ENCODE measurements around the gene NEDD4L. TPM values are rescaled to one million over a fixed set of nuclear protein-coding genes. Genes with fewer than 3 reads are reported as not detected.

The NEDD4L gene
- total RNA-seq, 1 donor from 2014 or later: 95.9 TPM

DNA sequence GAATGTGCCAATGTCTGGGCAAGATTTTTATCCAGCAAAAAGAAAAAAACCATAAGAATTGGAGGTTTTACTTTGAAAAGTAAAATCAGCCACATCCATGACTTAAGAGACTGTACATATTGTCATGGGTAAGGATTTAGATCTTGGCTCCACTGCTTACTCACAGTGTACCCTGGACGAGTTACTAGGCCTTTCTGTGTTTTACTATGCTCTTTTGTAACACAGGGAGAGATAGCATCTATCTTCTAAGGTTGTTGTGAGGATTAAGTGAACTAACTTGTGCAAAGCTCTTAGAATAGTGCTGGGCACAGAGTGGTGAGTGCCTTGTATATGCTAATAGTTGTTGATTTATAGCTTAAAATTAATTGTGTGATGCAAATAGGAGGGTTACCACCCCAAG is 255.9 kb downstream of the NEDD4L start:
- DNase-seq (ENCODE audit: low read depth): no peak
- no peak overlapping the region for H3K4me3 ChIP-seq (ENCODE audit: low read depth, low read length)
- TF ChIP-seq, protein P1, sequence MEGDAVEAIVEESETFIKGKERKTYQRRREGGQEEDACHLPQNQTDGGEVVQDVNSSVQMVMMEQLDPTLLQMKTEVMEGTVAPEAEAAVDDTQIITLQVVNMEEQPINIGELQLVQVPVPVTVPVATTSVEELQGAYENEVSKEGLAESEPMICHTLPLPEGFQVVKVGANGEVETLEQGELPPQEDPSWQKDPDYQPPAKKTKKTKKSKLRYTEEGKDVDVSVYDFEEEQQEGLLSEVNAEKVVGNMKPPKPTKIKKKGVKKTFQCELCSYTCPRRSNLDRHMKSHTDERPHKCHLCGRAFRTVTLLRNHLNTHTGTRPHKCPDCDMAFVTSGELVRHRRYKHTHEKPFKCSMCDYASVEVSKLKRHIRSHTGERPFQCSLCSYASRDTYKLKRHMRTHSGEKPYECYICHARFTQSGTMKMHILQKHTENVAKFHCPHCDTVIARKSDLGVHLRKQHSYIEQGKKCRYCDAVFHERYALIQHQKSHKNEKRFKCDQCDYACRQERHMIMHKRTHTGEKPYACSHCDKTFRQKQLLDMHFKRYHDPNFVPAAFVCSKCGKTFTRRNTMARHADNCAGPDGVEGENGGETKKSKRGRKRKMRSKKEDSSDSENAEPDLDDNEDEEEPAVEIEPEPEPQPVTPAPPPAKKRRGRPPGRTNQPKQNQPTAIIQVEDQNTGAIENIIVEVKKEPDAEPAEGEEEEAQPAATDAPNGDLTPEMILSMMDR (conservative IDR thresholded peaks at IDR 0.05; ENCODE audit: low read depth, low read length): no peak

DNA sequence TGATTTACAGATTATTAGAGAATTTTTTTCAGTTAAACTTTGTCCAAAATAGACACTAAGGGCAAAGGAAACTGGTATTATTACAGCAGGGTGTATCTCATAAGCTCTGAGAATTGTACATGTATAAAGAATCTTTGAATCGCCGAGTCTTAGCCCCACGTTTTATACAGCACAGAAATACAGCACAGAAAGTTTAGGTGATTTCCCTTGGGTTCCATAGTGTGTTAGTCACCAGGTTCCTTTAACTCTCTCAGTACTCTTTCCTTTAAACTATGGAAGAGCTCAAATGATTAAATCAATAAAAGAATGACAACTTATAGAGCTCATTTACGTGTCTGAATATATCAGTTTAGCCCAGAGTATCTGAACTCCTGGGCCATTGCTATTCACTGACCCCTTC is 256.8 kb downstream of the NEDD4L start:
- TF ChIP-seq, protein P1 (conservative IDR thresholded peaks at IDR 0.05; ENCODE audit: low read depth, low read length): no peak
- no peak overlapping the region for H3K4me3 ChIP-seq (ENCODE audit: low read depth, low read length)
- DNase-seq (ENCODE audit: low read depth): no peak

DNA sequence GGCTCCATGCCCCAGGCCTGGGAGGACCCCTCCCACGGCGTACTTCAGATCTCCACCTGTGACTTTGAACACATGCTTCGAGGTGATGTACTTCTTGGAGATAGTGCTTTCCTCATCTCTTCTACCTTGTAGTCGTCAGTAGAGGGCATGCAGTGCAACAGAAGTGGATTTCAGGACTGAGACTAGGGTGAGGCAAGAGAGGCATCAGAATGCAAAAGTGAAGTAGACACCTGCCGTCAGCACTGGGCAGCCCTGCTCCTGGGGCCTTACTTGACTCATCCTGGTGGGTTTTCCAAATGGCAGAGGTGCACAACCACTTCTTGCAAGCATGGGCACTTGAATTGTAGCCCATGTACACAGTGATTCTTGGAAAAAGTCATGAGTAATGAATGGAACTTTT is 258.8 kb downstream of the NEDD4L start:
- DNase-seq (ENCODE audit: low read depth): no peak
- no peak overlapping the region for H3K4me3 ChIP-seq (ENCODE audit: low read depth, low read length)
- TF ChIP-seq, protein P1 (conservative IDR thresholded peaks at IDR 0.05; ENCODE audit: low read depth, low read length): peak; percentile 15

DNA sequence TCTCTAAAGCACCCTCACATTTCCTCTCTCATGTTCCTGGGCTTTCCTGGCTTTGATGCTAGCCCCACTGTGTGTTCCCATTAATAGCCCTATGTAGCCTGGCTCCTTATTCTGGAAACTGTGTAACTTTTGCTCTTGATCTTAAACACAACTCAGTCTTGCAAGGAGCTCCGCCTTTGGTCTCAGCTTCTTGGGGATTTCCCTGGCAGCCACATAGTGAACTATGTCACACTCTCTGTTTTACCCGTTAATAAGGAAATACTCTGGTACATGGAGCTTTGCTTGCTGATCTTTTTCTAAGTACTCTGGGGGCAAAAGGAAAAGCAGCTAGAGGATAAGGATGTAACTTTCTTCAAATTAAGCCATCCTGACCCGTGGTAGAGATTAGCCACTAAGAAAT is 259.3 kb downstream of the NEDD4L start:
- TF ChIP-seq, protein P1 (conservative IDR thresholded peaks at IDR 0.05; ENCODE audit: low read depth, low read length): no peak
- no peak for DNase-seq (ENCODE audit: low read depth)
- H3K4me3 ChIP-seq (ENCODE audit: low read depth, low read length): no peak overlapping the region

DNA sequence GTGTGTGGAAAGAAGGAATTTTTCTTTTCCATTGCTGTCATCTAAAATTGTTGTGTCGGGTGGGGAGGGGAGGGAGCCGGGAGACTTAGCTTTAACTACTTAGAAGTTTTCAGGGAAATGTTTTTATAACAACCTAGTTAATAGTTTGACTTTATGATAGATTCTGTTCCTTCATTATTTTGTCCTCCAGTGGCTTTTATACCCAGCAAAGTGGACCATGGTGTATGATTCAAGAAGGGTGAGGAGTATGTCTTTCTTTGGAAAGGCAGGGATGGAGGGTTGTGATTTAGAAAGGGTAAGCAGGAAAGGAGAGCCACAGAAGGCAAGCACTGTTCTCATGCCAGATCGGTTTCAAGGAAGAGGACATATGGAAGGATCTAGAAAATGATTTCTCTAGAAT is 261.8 kb downstream of the NEDD4L start:
- TF ChIP-seq, protein P1 (conservative IDR thresholded peaks at IDR 0.05; ENCODE audit: low read depth, low read length): no peak
- no peak overlapping the region for H3K4me3 ChIP-seq (ENCODE audit: low read depth, low read length)
- no peak for DNase-seq (ENCODE audit: low read depth)

DNA sequence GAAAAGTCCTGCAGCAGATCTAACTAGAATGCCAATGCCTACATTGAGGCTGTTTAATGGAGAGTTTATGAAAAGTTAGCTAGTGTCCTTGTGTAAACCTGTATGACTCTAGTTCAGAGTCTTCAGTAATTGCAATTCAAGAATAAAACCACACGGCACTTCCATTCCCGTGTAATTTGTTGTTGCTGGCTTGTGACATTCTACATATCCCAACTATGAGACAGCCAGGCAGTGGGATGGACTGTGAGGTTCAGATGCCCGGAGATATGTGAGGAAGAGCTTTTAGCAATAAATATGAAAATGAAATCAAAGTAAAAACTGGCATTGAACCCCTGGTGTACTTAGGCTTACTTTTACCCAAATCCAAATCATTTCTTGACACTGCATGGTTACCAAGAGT is 263.4 kb downstream of the NEDD4L start:
- TF ChIP-seq, protein P1 (conservative IDR thresholded peaks at IDR 0.05; ENCODE audit: low read depth, low read length): no peak
- H3K4me3 ChIP-seq (ENCODE audit: low read depth, low read length): no peak overlapping the region
- DNase-seq (ENCODE audit: low read depth): no peak

DNA sequence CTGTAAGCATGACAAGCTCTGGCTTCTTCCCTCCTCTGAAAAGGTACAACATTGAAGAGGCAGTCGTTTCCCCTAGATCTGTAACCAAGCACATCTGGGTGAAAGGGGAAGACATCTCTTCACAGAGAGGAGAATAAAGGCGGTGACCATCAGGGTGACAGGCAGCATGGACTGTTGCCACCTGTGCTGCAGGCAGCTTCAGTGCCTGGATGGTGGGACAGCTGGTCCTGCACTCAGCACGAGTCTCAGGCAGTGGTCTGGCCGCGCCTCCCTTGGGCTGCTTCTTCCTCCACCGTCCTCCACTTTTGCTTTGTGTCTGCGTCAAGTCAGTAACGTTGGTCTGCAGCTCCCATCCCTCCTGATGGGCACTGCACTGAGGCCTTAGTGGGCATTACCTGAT is 264.4 kb downstream of the NEDD4L start:
- TF ChIP-seq, protein P1 (conservative IDR thresholded peaks at IDR 0.05; ENCODE audit: low read depth, low read length): no peak
- no peak overlapping the region for H3K4me3 ChIP-seq (ENCODE audit: low read depth, low read length)
- no peak for DNase-seq (ENCODE audit: low read depth)

Measured in epithelial cell of proximal tubule (primary cell).